ENCODE results near the gene ALDH1L1.

ALDH1L1 gene

GRCh38 chr3:126107203-126107939, 73.0 kb downstream of the ALDH1L1 start:
- Mint-ChIP-seq H3K36me3 (no peaks in the 10 kb centered on the region), H3K27ac (no peak overlapping the region), H3K4me1 (no peaks in the 10 kb centered on the region), H3K9me3 (no peaks in the 10 kb centered on the region), H3K27me3 (no peaks in the 10 kb centered on the region), H3K4me3 (no peak overlapping the region)
- DNase-seq: no peak
- CTCF ChIA-PET: no interaction called here

GRCh38 chr3:126106336-126107202, 73.8 kb downstream of the ALDH1L1 start:
- no peaks in the 10 kb centered on the region for H3K9me3 Mint-ChIP-seq
- CTCF ChIA-PET: no interaction called here
- no peaks in the 10 kb centered on the region for H3K27me3 Mint-ChIP-seq
- no peak overlapping the region for H3K4me3 Mint-ChIP-seq
- no peak for DNase-seq
- H3K36me3 Mint-ChIP-seq: no peaks in the 10 kb centered on the region
- no peak overlapping the region for H3K27ac Mint-ChIP-seq
- H3K4me1 Mint-ChIP-seq: no peaks in the 10 kb centered on the region

GRCh38 chr3:126105691-126106187, 74.6 kb downstream of the ALDH1L1 start:
- CTCF ChIA-PET: no interaction called here
- Mint-ChIP-seq H3K9me3 (no peaks in the 10 kb centered on the region), H3K27me3 (no peaks in the 10 kb centered on the region), H3K4me1 (no peaks in the 10 kb centered on the region), H3K27ac (no peak overlapping the region), H3K4me3 (no peak overlapping the region), H3K36me3 (no peaks in the 10 kb centered on the region)
- no peak for DNase-seq

GRCh38 chr3:126104742-126105605, 75.4 kb downstream of the ALDH1L1 start:
- no peaks in the 10 kb centered on the region for H3K9me3 Mint-ChIP-seq
- no peaks in the 10 kb centered on the region for H3K4me1 Mint-ChIP-seq
- DNase-seq: no peak
- H3K4me3 Mint-ChIP-seq: no peak overlapping the region
- H3K36me3 Mint-ChIP-seq: no peaks in the 10 kb centered on the region
- CTCF ChIA-PET: no interaction called here
- no peak overlapping the region for H3K27ac Mint-ChIP-seq
- no peaks in the 10 kb centered on the region for H3K27me3 Mint-ChIP-seq

GRCh38 chr3:126104028-126104635, 76.3 kb downstream of the ALDH1L1 start:
- H3K27me3 Mint-ChIP-seq: no peaks in the 10 kb centered on the region
- no peaks in the 10 kb centered on the region for H3K4me1 Mint-ChIP-seq
- H3K27ac Mint-ChIP-seq: no peak overlapping the region
- H3K36me3 Mint-ChIP-seq: no peaks in the 10 kb centered on the region
- CTCF ChIA-PET: no interaction called here
- H3K4me3 Mint-ChIP-seq: no peak overlapping the region
- DNase-seq: no peak
- H3K9me3 Mint-ChIP-seq: no peaks in the 10 kb centered on the region

- no peaks in the 10 kb centered on the region for H3K9me3 Mint-ChIP-seq
- CTCF ChIA-PET: no interaction called here
- H3K27ac Mint-ChIP-seq: no peak overlapping the region
- H3K4me1 Mint-ChIP-seq: no peaks in the 10 kb centered on the region
- DNase-seq: no peak
- H3K27me3 Mint-ChIP-seq: no peaks in the 10 kb centered on the region
- no peak overlapping the region for H3K4me3 Mint-ChIP-seq
- H3K36me3 Mint-ChIP-seq: no peaks in the 10 kb centered on the region
Observed at GRCh38 chr3:126103121-126104027, 77.0 kb downstream of the ALDH1L1 start.

- CTCF ChIA-PET: no interaction called here
- DNase-seq: no peak
- H3K4me3 Mint-ChIP-seq: no peak overlapping the region
- H3K4me1 Mint-ChIP-seq: no peaks in the 10 kb centered on the region
- no peaks in the 10 kb centered on the region for H3K27me3 Mint-ChIP-seq
- no peaks in the 10 kb centered on the region for H3K36me3 Mint-ChIP-seq
- H3K27ac Mint-ChIP-seq: no peak overlapping the region
- no peaks in the 10 kb centered on the region for H3K9me3 Mint-ChIP-seq
Observed at GRCh38 chr3:126102530-126102951, 77.8 kb downstream of the ALDH1L1 start.

GRCh38 chr3:126102011-126102410, 78.4 kb downstream of the ALDH1L1 start:
- H3K9me3 Mint-ChIP-seq: peaks cover 1% of the 10 kb centered on the region
- H3K4me3 Mint-ChIP-seq: no peak overlapping the region
- no peaks in the 10 kb centered on the region for H3K4me1 Mint-ChIP-seq
- no peaks in the 10 kb centered on the region for H3K27me3 Mint-ChIP-seq
- H3K36me3 Mint-ChIP-seq: no peaks in the 10 kb centered on the region
- CTCF ChIA-PET: no interaction called here
- DNase-seq: no peak
- H3K27ac Mint-ChIP-seq: no peak overlapping the region

- CTCF ChIA-PET: no interaction called here
- H3K36me3 Mint-ChIP-seq: no peaks in the 10 kb centered on the region
- no peak overlapping the region for H3K27ac Mint-ChIP-seq
- H3K4me1 Mint-ChIP-seq: no peaks in the 10 kb centered on the region
- no peak for DNase-seq
- H3K27me3 Mint-ChIP-seq: no peaks in the 10 kb centered on the region
- no peak overlapping the region for H3K4me3 Mint-ChIP-seq
- H3K9me3 Mint-ChIP-seq: peaks cover 5% of the 10 kb centered on the region
Observed at GRCh38 chr3:126101521-126101982, 78.8 kb downstream of the ALDH1L1 start.

GRCh38 chr3:126100634-126101301, 79.6 kb downstream of the ALDH1L1 start:
- Mint-ChIP-seq H3K4me1 (no peaks in the 10 kb centered on the region), H3K36me3 (no peaks in the 10 kb centered on the region), H3K4me3 (no peak overlapping the region), H3K27ac (no peak overlapping the region), H3K9me3 (peaks cover 12% of the 10 kb centered on the region), H3K27me3 (no peaks in the 10 kb centered on the region)
- no peak for DNase-seq
- CTCF ChIA-PET: no interaction called here

- Mint-ChIP-seq H3K27ac (no peak overlapping the region), H3K4me1 (no peaks in the 10 kb centered on the region), H3K4me3 (no peak overlapping the region), H3K36me3 (no peaks in the 10 kb centered on the region), H3K27me3 (no peaks in the 10 kb centered on the region), H3K9me3 (peaks cover 17% of the 10 kb centered on the region)
- no peak for DNase-seq
- CTCF ChIA-PET: no interaction called here
Observed at GRCh38 chr3:126100269-126100633, 80.1 kb downstream of the ALDH1L1 start.

GRCh38 chr3:126098391-126098858, 82.0 kb downstream of the ALDH1L1 start:
- DNase-seq: no peak
- Mint-ChIP-seq H3K36me3 (no peaks in the 10 kb centered on the region), H3K27ac (no peak overlapping the region), H3K27me3 (no peaks in the 10 kb centered on the region), H3K4me3 (no peak overlapping the region), H3K4me1 (no peaks in the 10 kb centered on the region), H3K9me3 (peaks cover 23% of the 10 kb centered on the region)
- CTCF ChIA-PET: no interaction called here

- Mint-ChIP-seq H3K9me3 (peaks cover 23% of the 10 kb centered on the region), H3K36me3 (no peaks in the 10 kb centered on the region), H3K27me3 (no peaks in the 10 kb centered on the region), H3K27ac (no peak overlapping the region), H3K4me3 (no peak overlapping the region), H3K4me1 (no peaks in the 10 kb centered on the region)
- CTCF ChIA-PET: no interaction called here
- no peak for DNase-seq
Observed at GRCh38 chr3:126097801-126098200, 82.6 kb downstream of the ALDH1L1 start.
